22Rv1 (cell line): ENCODE data around the gene DPEP1.
"Not testable (repeated sequence)": the region's sequence is repeated elsewhere in the genome, so short reads cannot be mapped to it uniquely, and the experiment has no call there.

Experiments
- CTCF ChIP-seq: fragments of 450-650 bp; IDR thresholded peaks from 2 replicates; pipeline ENCODE4 v1.5.1; 2017; ENCODE audit warnings: mild to moderate bottlenecking
- ZFX ChIP-seq: fragments of 450-650 bp; IDR thresholded peaks from 2 replicates; pipeline ENCODE4 v1.6.1; 2017; ENCODE audit warnings: antibody characterized with exemption, borderline replicate concordance

- TF ChIP-seq CTCF, ZFX: not testable (repeated sequence)
Measured at GRCh38 chr16:89671565-89671964, 58.1 kb downstream of the DPEP1 start.
